ENCODE measurements around the gene PLCB1. TPM values are rescaled to one million over a fixed set of nuclear protein-coding genes. Genes with fewer than 3 reads are reported as not detected.

PLCB1 gene
- total RNA-seq, 1 donor from 2014 or later = 10.7 TPM

DNA sequence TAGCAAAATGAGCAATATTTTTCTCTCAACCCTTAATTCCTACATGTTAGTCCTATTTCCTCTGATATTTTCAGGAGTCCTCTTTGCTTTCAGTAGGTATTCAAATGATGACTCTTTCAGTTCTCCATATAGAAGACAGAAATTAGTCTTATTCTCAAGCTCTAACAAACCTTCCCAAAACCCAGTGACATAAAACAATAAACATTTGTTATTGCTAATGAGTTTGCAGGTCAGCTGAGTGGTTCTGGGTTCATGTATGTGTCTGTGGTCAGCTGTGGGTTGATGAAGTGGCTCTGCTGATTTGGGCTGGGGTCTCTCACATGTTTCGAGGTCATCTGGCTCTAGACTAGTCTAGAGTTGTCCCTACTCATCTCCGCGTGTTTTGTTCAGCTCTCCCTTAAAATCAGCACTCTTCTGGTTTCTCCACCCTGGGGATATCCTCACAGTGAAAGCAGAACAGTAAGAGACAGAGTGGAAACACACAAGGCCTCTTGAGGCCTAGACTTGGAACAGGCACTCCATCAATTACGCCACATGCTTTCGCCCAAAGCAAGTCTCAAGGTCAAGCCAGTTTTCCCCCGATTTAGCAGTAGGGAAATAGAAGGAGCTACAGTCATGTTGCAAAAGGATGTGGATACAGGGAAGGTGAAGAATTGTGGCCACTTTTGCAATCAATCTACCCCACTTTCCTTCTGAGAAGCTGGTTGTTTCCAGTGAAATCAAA, 273.0 kb downstream of the PLCB1 start:
- H3K9ac ChIP-seq (ENCODE audit: low read length) = no peak overlapping the region
- Mint-ChIP-seq H3K27me3 (ENCODE audit: low read depth, unreplicated experiment) (no peaks in the 10 kb centered on the region), H3K27ac (ENCODE audit: unreplicated experiment) (no peak overlapping the region), H3K36me3 (ENCODE audit: low read depth, unreplicated experiment) (no peaks in the 10 kb centered on the region), H3K9me3 (ENCODE audit: unreplicated experiment) (no peaks in the 10 kb centered on the region), H3K4me1 (ENCODE audit: low read depth, unreplicated experiment) (no peaks in the 10 kb centered on the region), H3K4me3 (ENCODE audit: unreplicated experiment) (no peak overlapping the region)
- no peaks in the 10 kb centered on the region for H3K79me2 ChIP-seq (ENCODE audit: insufficient read depth, low read length)
- H3K4me1 ChIP-seq (ENCODE audit: insufficient read depth, low read length) = no peaks in the 10 kb centered on the region
- no peaks in the 10 kb centered on the region for H3K9me3 ChIP-seq (ENCODE audit: insufficient read depth, low read depth, low read length)
- TF ChIP-seq EZH2 (IDR thresholded peaks at IDR 0.05; ENCODE audit: insufficient read depth, low read length) = no peak
- TF ChIP-seq, protein P1, sequence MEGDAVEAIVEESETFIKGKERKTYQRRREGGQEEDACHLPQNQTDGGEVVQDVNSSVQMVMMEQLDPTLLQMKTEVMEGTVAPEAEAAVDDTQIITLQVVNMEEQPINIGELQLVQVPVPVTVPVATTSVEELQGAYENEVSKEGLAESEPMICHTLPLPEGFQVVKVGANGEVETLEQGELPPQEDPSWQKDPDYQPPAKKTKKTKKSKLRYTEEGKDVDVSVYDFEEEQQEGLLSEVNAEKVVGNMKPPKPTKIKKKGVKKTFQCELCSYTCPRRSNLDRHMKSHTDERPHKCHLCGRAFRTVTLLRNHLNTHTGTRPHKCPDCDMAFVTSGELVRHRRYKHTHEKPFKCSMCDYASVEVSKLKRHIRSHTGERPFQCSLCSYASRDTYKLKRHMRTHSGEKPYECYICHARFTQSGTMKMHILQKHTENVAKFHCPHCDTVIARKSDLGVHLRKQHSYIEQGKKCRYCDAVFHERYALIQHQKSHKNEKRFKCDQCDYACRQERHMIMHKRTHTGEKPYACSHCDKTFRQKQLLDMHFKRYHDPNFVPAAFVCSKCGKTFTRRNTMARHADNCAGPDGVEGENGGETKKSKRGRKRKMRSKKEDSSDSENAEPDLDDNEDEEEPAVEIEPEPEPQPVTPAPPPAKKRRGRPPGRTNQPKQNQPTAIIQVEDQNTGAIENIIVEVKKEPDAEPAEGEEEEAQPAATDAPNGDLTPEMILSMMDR (IDR thresholded peaks at IDR 0.05; ENCODE audit: insufficient read depth, low read depth, low read length) = no peak
- H3K27ac ChIP-seq (ENCODE audit: low read depth, low read length) = no peak overlapping the region
- H3K4me2 ChIP-seq (ENCODE audit: low read length) = no peak overlapping the region
- H3K4me3 ChIP-seq (ENCODE audit: insufficient read depth, low read depth, low read length) = no peak overlapping the region
- DNase-seq (ENCODE audit: low read depth) (no peak), FAIRE-seq (no peak)
- H3K36me3 ChIP-seq (ENCODE audit: insufficient read depth, low read length) = no peaks in the 10 kb centered on the region
- no peak overlapping the region for H2AFZ ChIP-seq (ENCODE audit: low read depth, low read length)
- no peaks in the 10 kb centered on the region for H4K20me1 ChIP-seq (ENCODE audit: insufficient read depth, low read length)
- H3K27me3 ChIP-seq (ENCODE audit: insufficient read depth, low read length) = no peaks in the 10 kb centered on the region

DNA sequence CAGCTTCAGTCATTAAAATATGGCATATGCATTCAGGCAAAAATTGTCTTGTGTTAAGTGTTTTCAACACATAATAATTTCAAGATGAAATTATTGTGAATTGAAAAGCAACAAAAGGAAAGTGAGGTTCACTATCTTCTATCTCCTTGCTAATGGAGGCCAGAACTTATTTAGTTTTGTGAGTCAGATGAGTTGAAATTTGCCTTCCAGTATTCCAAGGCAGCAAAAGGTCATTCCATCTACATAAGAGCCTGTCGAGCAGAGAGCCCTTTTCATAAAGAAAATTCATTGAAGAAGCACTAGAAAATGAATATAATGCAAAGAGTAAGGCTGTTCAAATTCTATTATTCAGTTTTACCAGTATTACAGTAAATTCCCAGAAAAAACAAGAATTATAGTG, 274.3 kb downstream of the PLCB1 start:
- no peaks in the 10 kb centered on the region for H3K79me2 ChIP-seq (ENCODE audit: insufficient read depth, low read length)
- H3K27ac ChIP-seq (ENCODE audit: low read depth, low read length) = no peak overlapping the region
- Mint-ChIP-seq H3K27me3 (ENCODE audit: low read depth, unreplicated experiment) (no peaks in the 10 kb centered on the region), H3K9me3 (ENCODE audit: unreplicated experiment) (no peaks in the 10 kb centered on the region), H3K36me3 (ENCODE audit: low read depth, unreplicated experiment) (no peaks in the 10 kb centered on the region), H3K27ac (ENCODE audit: unreplicated experiment) (no peak overlapping the region), H3K4me3 (ENCODE audit: unreplicated experiment) (no peak overlapping the region), H3K4me1 (ENCODE audit: low read depth, unreplicated experiment) (no peaks in the 10 kb centered on the region)
- H3K4me2 ChIP-seq (ENCODE audit: low read length) = no peak overlapping the region
- no peaks in the 10 kb centered on the region for H3K27me3 ChIP-seq (ENCODE audit: insufficient read depth, low read length)
- H2AFZ ChIP-seq (ENCODE audit: low read depth, low read length) = no peak overlapping the region
- H3K9ac ChIP-seq (ENCODE audit: low read length) = no peak overlapping the region
- no peaks in the 10 kb centered on the region for H4K20me1 ChIP-seq (ENCODE audit: insufficient read depth, low read length)
- no peaks in the 10 kb centered on the region for H3K4me1 ChIP-seq (ENCODE audit: insufficient read depth, low read length)
- H3K9me3 ChIP-seq (ENCODE audit: insufficient read depth, low read depth, low read length) = no peaks in the 10 kb centered on the region
- H3K4me3 ChIP-seq (ENCODE audit: insufficient read depth, low read depth, low read length) = no peak overlapping the region
- DNase-seq (ENCODE audit: low read depth) = no peak
- FAIRE-seq = no peak
- TF ChIP-seq EZH2 (IDR thresholded peaks at IDR 0.05; ENCODE audit: insufficient read depth, low read length) = no peak
- TF ChIP-seq, protein P1 (IDR thresholded peaks at IDR 0.05; ENCODE audit: insufficient read depth, low read depth, low read length) = no peak
- H3K36me3 ChIP-seq (ENCODE audit: insufficient read depth, low read length) = no peaks in the 10 kb centered on the region

DNA sequence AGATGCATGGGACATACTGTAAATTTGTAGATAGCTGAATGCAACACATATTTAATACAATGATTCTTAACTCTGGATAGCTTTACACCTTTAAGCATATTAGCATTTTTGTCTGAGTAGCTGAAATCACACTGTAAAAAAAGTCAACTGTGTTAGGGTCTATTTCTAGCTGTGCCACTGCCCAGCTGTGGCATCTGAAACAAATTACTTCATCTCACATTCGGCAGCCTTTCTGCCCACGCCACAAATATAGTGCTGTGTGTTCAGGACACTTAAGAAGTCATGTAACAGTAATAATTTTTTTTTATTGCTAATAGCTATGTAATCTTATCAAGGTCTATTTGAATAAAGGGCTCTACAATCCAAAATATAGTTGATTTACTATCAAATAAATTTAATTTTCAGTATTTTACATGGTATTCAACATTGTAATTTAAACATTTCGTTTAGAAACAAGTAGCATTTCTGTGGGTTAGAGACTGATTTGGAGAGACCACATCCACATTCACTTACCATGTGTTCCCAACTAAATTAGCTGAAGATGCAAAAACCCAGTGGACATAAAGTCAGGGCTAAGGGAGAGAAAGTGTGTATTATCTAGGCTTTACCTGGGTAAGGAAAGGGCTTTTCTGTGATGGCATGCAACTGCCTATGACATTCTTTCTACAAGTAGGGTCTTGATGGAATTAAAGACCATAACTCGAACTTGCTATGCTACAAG, 276.7 kb downstream of the PLCB1 start:
- FAIRE-seq (no peak), DNase-seq (ENCODE audit: low read depth) (no peak)
- H3K27ac Mint-ChIP-seq (ENCODE audit: unreplicated experiment) = no peak overlapping the region
- Histone ChIP-seq H3K9ac (ENCODE audit: low read length) (no peak overlapping the region), H3K27me3 (ENCODE audit: insufficient read depth, low read length) (no peaks in the 10 kb centered on the region), H2AFZ (ENCODE audit: low read depth, low read length) (no peak overlapping the region), H3K27ac (ENCODE audit: low read depth, low read length) (no peak overlapping the region), H3K4me3 (ENCODE audit: insufficient read depth, low read depth, low read length) (no peak overlapping the region), H4K20me1 (ENCODE audit: insufficient read depth, low read length) (no peaks in the 10 kb centered on the region), H3K4me2 (ENCODE audit: low read length) (no peak overlapping the region), H3K36me3 (ENCODE audit: insufficient read depth, low read length) (no peaks in the 10 kb centered on the region), H3K9me3 (ENCODE audit: insufficient read depth, low read depth, low read length) (no peaks in the 10 kb centered on the region), H3K79me2 (ENCODE audit: insufficient read depth, low read length) (no peaks in the 10 kb centered on the region), H3K4me1 (ENCODE audit: insufficient read depth, low read length) (no peaks in the 10 kb centered on the region)
- no peaks in the 10 kb centered on the region for H3K36me3 Mint-ChIP-seq (ENCODE audit: low read depth, unreplicated experiment)
- no peak overlapping the region for H3K4me3 Mint-ChIP-seq (ENCODE audit: unreplicated experiment)
- H3K27me3 Mint-ChIP-seq (ENCODE audit: low read depth, unreplicated experiment) = no peaks in the 10 kb centered on the region
- H3K9me3 Mint-ChIP-seq (ENCODE audit: unreplicated experiment) = no peaks in the 10 kb centered on the region
- no peaks in the 10 kb centered on the region for H3K4me1 Mint-ChIP-seq (ENCODE audit: low read depth, unreplicated experiment)
- TF ChIP-seq EZH2 (IDR thresholded peaks at IDR 0.05; ENCODE audit: insufficient read depth, low read length) = no peak
- TF ChIP-seq, protein P1 (IDR thresholded peaks at IDR 0.05; ENCODE audit: insufficient read depth, low read depth, low read length) = no peak

Data from astrocyte (in vitro differentiated cells and primary cell).